ENCODE measurements around the gene KCTD1.
A peak's percentile ranks its signal among the peaks of the same experiment; 100 is the strongest.

KCTD1 gene

GRCh38 chr18:26406324-26406723 is 142.0 kb downstream of the KCTD1 start:
- TF ChIP-seq SP1 (IDR thresholded peaks at IDR 0.05), result no peak
- TF ChIP-seq ARNT (IDR thresholded peaks at IDR 0.05), result no peak
- no peak for TF ChIP-seq LEF1 (IDR thresholded peaks at IDR 0.05; ENCODE audit: borderline replicate concordance)
- no peak for TF ChIP-seq FOXK2 (IDR thresholded peaks at IDR 0.05)
- TF ChIP-seq PKNOX1 (IDR thresholded peaks at IDR 0.05), result no peak
- TF ChIP-seq L3MBTL2 (conservative IDR thresholded peaks at IDR 0.05), result no peak; the same call in 1 of the 2 replicates
- TF ChIP-seq ELF4 (IDR thresholded peaks at IDR 0.05), result no peak
- no peak for TF ChIP-seq BHLHE40 (IDR thresholded peaks at IDR 0.05; ENCODE audit: borderline replicate concordance)
- TF ChIP-seq FOXM1 (IDR thresholded peaks at IDR 0.05; ENCODE audit: borderline replicate concordance), result no peak
- POLR2A ChIA-PET, result no interaction called here
- no peak for DNase-seq (ENCODE audit: extremely low spot score)
- CTCF ChIA-PET, result interaction anchor here (0.7 to 3.3 kb wide), 2 partner anchors 23 to 243 kb away, joined by 3 to 11 read pairs; no protein-coding TSS in a partner anchor

GRCh38 chr18:26405190-26405801 is 143.1 kb downstream of the KCTD1 start:
- TF ChIP-seq SP1 (IDR thresholded peaks at IDR 0.05), result no peak
- TF ChIP-seq L3MBTL2 (conservative IDR thresholded peaks at IDR 0.05), result no peak
- no peak for TF ChIP-seq PKNOX1 (IDR thresholded peaks at IDR 0.05)
- no peak for TF ChIP-seq FOXM1 (IDR thresholded peaks at IDR 0.05; ENCODE audit: borderline replicate concordance)
- TF ChIP-seq HDGF (IDR thresholded peaks at IDR 0.05; ENCODE audit: borderline replicate concordance), result no peak
- no peak for TF ChIP-seq BHLHE40 (IDR thresholded peaks at IDR 0.05; ENCODE audit: borderline replicate concordance)
- no peak for TF ChIP-seq NFRKB (IDR thresholded peaks at IDR 0.05)
- TF ChIP-seq LEF1 (IDR thresholded peaks at IDR 0.05; ENCODE audit: borderline replicate concordance), result no peak
- no peak for TF ChIP-seq ARNT (IDR thresholded peaks at IDR 0.05)
- TF ChIP-seq CTBP1 (IDR thresholded peaks at IDR 0.05; ENCODE audit: borderline replicate concordance), result no peak
- no peak for TF ChIP-seq FOXA1 (IDR thresholded peaks at IDR 0.05)
- no peak for TF ChIP-seq FOXK2 (IDR thresholded peaks at IDR 0.05)
- no peak for TF ChIP-seq TARDBP (IDR thresholded peaks at IDR 0.05)
- TF ChIP-seq SUZ12 (IDR thresholded peaks at IDR 0.05), result no peak
- ChIA-PET CTCF (interaction anchor here (0.6 to 1.6 kb wide), 8 partner anchors 11 to 484 kb away, joined by 3 to 9 read pairs (median 3); no protein-coding TSS in a partner anchor), POLR2A (interaction anchor here (1.4 kb wide), 1 partner anchor 10 kb away, joined by 3 read pairs; no protein-coding TSS in a partner anchor)
- peak; percentile 49 for DNase-seq (ENCODE audit: extremely low spot score)
